Mammary epithelial cell (primary cell): ENCODE results near the gene SEC31A.

Source experiments
- CTCF ChIP-seq, 2 donors: IDR thresholded peaks in 1 of 2; conservative IDR thresholded peaks in 1 of 2; 2 replicates each; pipeline ENCODE4 v1.5.1; 2011 to 2012; ENCODE audit warnings: inconsistent platforms in 2 of 2, low read length in 2 of 2, mild to moderate bottlenecking in 2 of 2, control low read depth in 1 of 2, low read depth in 1 of 2; ENCODE audit not compliant: insufficient read depth in 1 of 2; ENCODE audit errors: extremely low read depth in 1 of 2
- EZH2 ChIP-seq: IDR thresholded peaks from 2 replicates; pipeline ENCODE4 v1.6.1; 2012; ENCODE audit warnings: low read length, inconsistent platforms, borderline replicate concordance

GRCh38 chr4:82903737-82904136 lies 12.8 kb upstream of the SEC31A start:
- TF ChIP-seq EZH2 (no peak), CTCF (conservative IDR thresholded peaks at IDR 0.05 in 1 of 2, IDR thresholded peaks at IDR 0.05 in 1 of 2; ENCODE audit: extremely low read depth in 1 of 2, insufficient read depth in 1 of 2, low read depth in 1 of 2, low read length in 2 of 2) (no peak)
